ENCODE results near the gene HDGFL2.

GRCh38 chr19:4504297-4504701 lies 32.2 kb downstream of the HDGFL2 start:
- TF ChIP-seq SMC3 (IDR thresholded peaks at IDR 0.05; ENCODE audit: borderline replicate concordance, low read length) (no peak), EP300 (IDR thresholded peaks at IDR 0.05; ENCODE audit: borderline replicate concordance in 1 of 2, control insufficient read depth in 1 of 2, low read depth in 2 of 2, low read length in 2 of 2) (no peak), NR2C2 (IDR thresholded peaks at IDR 0.05; ENCODE audit: borderline replicate concordance, control insufficient read depth, insufficient read length, low read depth) (no peak), BACH1 (IDR thresholded peaks at IDR 0.05; ENCODE audit: borderline replicate concordance) (no peak), ELK1 (IDR thresholded peaks at IDR 0.05; ENCODE audit: low read depth, low read length) (no peak), REST (IDR thresholded peaks at IDR 0.05; ENCODE audit: low read depth, low read length) (no peak), RFX5 (IDR thresholded peaks at IDR 0.05; ENCODE audit: low read depth, low read length) (no peak), SP1 (IDR thresholded peaks at IDR 0.05; ENCODE audit: low read depth, low read length) (no peak), CTCF (IDR thresholded peaks at IDR 0.05 in 2 of 3, conservative IDR thresholded peaks at IDR 0.05 in 1 of 3; ENCODE audit: control insufficient read depth in 2 of 3, extremely low read depth in 1 of 3, insufficient read depth in 1 of 3, low read depth in 3 of 3, low read length in 3 of 3) (no peak)

Measured in GM12878 (cell line).